ENCODE measurements around the gene ARHGEF17.

DNA sequence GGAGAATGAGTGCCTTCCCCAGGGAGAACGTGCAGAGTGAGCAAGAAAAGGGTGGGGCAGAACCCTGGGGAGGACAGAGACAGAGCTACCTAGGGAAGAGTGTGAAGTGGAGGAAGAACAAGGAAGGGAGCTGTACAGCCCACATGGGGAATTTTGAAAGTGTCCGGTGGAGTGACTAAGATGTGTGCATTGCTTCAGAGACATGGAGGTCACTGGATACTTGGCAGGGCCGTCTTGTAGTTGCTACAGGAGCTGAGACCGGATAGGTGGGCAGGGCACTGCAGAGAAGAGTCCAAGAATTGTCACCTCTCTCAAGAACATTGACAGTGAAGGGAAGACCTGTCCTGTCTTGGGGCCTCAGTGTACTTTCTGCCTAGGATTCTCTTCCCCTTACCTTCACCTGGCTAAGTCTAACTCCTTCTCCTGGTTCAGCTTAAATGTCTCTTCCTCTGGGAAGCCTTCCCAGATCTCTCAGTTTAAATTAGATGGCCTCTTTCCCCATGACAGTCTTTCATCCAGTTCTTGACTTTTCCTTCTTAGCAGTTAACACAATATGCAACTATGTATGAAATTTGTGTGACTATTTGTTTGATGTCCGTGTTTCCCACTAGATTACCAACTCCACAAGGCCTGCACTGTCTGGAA lies 45.1 kb upstream of the ARHGEF17 start:
- TF ChIP-seq, protein P1, sequence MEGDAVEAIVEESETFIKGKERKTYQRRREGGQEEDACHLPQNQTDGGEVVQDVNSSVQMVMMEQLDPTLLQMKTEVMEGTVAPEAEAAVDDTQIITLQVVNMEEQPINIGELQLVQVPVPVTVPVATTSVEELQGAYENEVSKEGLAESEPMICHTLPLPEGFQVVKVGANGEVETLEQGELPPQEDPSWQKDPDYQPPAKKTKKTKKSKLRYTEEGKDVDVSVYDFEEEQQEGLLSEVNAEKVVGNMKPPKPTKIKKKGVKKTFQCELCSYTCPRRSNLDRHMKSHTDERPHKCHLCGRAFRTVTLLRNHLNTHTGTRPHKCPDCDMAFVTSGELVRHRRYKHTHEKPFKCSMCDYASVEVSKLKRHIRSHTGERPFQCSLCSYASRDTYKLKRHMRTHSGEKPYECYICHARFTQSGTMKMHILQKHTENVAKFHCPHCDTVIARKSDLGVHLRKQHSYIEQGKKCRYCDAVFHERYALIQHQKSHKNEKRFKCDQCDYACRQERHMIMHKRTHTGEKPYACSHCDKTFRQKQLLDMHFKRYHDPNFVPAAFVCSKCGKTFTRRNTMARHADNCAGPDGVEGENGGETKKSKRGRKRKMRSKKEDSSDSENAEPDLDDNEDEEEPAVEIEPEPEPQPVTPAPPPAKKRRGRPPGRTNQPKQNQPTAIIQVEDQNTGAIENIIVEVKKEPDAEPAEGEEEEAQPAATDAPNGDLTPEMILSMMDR (conservative IDR thresholded peaks at IDR 0.05 in 1 of 2, IDR thresholded peaks at IDR 0.05 in 1 of 2; ENCODE audit: low read depth in 1 of 2, low read length in 2 of 2), result no peak
- no peak for TF ChIP-seq EZH2 (IDR thresholded peaks at IDR 0.05; ENCODE audit: low read length, missing control alignments)
